GM06990 (cell line): ENCODE data around the gene FBXO48.

ENCODE experiments used
- DNase-seq: peaks from one replicate; pipeline ENCODE4 v3.0.0-alpha.2; 2011; ENCODE audit not compliant: insufficient read length; ENCODE audit errors: extremely low read depth
- H3K27me3 ChIP-seq: replicated peaks from 2 replicates; pipeline ENCODE4 v1.6.0; 2011; ENCODE audit warnings: low read length; ENCODE audit not compliant: control insufficient read depth, insufficient read depth
- H3K36me3 ChIP-seq: 2 replicates; pipeline ENCODE4 v1.5.1; 2011; ENCODE audit warnings: low read length; ENCODE audit not compliant: control insufficient read depth, insufficient read depth
- H3K4me3 ChIP-seq: replicated peaks from 2 replicates; pipeline ENCODE4 v1.5.1; 2011; ENCODE audit warnings: low read depth, mild to moderate bottlenecking, control low read depth, low read length
- TF ChIP-seq, protein P1 (sequence below): IDR thresholded peaks from 2 replicates; pipeline ENCODE4 v1.5.1; 2011; ENCODE audit warnings: low read length, control low read depth, mild to moderate bottlenecking, inconsistent platforms; ENCODE audit not compliant: insufficient read depth, poor library complexity, severe bottlenecking

The FBXO48 gene

DNA sequence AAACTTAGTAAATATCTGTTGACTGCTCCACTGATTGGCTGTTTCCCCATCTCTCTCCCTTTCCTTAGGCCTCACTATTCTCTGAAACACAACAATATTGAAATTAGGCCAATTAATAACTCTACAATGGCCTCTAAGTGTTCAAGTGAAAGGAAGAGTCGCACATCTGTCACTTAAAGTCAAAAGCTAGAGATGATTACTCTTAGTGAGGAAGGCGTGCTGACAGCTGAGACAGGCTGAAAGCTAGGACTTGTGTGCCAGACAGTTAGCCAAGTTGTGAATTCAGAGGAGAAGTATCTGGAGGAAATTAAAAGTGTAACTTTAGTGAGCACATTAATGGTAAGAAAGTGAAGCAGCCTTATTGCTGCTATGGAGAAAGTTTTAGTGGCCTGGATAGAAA lies 53.6 kb downstream of the FBXO48 start:
- Histone ChIP-seq H3K4me3 (no peak overlapping the region), H3K36me3 (no peaks in the 10 kb centered on the region), H3K27me3 (no peaks in the 10 kb centered on the region)
- DNase-seq: no peak
- TF ChIP-seq, protein P1, sequence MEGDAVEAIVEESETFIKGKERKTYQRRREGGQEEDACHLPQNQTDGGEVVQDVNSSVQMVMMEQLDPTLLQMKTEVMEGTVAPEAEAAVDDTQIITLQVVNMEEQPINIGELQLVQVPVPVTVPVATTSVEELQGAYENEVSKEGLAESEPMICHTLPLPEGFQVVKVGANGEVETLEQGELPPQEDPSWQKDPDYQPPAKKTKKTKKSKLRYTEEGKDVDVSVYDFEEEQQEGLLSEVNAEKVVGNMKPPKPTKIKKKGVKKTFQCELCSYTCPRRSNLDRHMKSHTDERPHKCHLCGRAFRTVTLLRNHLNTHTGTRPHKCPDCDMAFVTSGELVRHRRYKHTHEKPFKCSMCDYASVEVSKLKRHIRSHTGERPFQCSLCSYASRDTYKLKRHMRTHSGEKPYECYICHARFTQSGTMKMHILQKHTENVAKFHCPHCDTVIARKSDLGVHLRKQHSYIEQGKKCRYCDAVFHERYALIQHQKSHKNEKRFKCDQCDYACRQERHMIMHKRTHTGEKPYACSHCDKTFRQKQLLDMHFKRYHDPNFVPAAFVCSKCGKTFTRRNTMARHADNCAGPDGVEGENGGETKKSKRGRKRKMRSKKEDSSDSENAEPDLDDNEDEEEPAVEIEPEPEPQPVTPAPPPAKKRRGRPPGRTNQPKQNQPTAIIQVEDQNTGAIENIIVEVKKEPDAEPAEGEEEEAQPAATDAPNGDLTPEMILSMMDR: no peak

DNA sequence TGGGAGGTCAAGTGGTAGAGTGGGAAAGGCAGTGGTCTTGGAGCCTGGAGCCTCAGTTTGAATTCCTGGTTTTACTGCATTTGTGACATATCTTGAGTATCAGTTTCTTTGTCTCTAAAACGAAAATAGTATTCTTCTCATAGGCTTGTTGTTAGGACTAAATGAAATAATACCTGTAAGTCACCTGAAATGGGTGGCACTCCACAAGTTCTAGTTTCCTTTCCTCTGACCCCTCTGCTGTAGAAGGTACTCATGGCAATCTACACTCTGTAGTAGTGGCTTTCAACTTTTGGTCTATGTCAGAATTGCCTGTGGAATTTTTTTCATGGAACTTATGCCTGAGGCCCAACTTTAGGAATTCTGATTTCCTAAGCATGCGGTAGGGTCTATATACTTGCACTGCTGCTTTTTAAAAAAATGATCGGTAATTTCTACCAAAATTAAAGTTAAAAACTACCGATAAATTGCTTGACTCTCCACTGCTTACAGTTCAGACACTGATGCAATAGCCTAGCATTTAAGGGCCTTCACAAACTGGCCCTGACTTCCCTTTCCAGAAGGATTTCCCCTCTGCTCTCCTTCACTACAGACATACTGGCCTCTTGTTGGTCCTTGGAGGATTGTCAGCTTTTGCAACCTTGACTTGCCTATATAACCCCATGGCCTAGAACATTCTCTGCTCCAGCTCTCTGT lies 54.8 kb downstream of the FBXO48 start:
- Histone ChIP-seq H3K4me3 (peak overlapping the region; percentile 6; the same call in 1 of the 2 replicates), H3K27me3 (no peaks in the 10 kb centered on the region), H3K36me3 (no peaks in the 10 kb centered on the region)
- TF ChIP-seq, protein P1: no peak
- DNase-seq: peak; percentile 51

GRCh38 chr2:68411397-68412126 lies 55.5 kb downstream of the FBXO48 start:
- H3K27me3 ChIP-seq: no peaks in the 10 kb centered on the region
- peak overlapping the region; percentile 6; the same call in 1 of the 2 replicates for H3K4me3 ChIP-seq
- TF ChIP-seq, protein P1: no peak
- H3K36me3 ChIP-seq: no peaks in the 10 kb centered on the region
- DNase-seq: peak; percentile 54
